K562 (cell line): ENCODE measurements around the gene FAF2. TPM values are rescaled to one million over a fixed set of nuclear protein-coding genes. Genes with fewer than 3 reads are reported as not detected.

Experiments used
- AFF4 ChIP-seq: sonication (generic); formaldehyde crosslinking; IDR thresholded peaks from 2 replicates; pipeline ENCODE4 v1.8.0; 2023; ENCODE audit warnings: mild to moderate bottlenecking, missing genetic modification reagents
- ATF4 ChIP-seq: fragments of 450-650 bp; formaldehyde crosslinking; IDR thresholded peaks from 2 replicates; pipeline ENCODE4 v1.4.0; 2022; ENCODE audit warnings: mild to moderate bottlenecking, moderate library complexity
- HMBOX1 ChIP-seq: sonication (generic); IDR thresholded peaks from 2 replicates; pipeline ENCODE4 v1.6.1; 2016
- ILK ChIP-seq: fragments of 450-650 bp; IDR thresholded peaks from 2 replicates; pipeline ENCODE4 v1.6.1; 2016; ENCODE audit warnings: missing genetic modification characterization, low read depth, mild to moderate bottlenecking, missing compliant biosample characterization, moderate library complexity, borderline replicate concordance
- KAT7 ChIP-seq: sonication (generic); formaldehyde crosslinking; IDR thresholded peaks from 2 replicates; pipeline ENCODE4 v1.8.0; 2022; ENCODE audit warnings: missing genetic modification reagents, mild to moderate bottlenecking, borderline replicate concordance
- KDM2B ChIP-seq: fragments of 250-450 bp; sonication (Bioruptor Pico); IDR thresholded peaks from 2 replicates; pipeline ENCODE4 v1.8.0; 2021; ENCODE audit warnings: mild to moderate bottlenecking, moderate library complexity
- MCM3 ChIP-seq: fragments of 450-650 bp; IDR thresholded peaks from 2 replicates; pipeline ENCODE4 v1.6.1; 2016
- NFE2 ChIP-seq: IDR thresholded peaks from 2 replicates; pipeline ENCODE4 v1.6.1; 2014; ENCODE audit warnings: antibody characterized with exemption, low read depth
- NR1H2 ChIP-seq: sonication (generic); formaldehyde crosslinking; IDR thresholded peaks from 2 replicates; pipeline ENCODE4 v1.4.0; 2020; ENCODE audit warnings: mild to moderate bottlenecking, missing genetic modification reagents
- POLR3A ChIP-seq: IDR thresholded peaks from 2 replicates; pipeline ENCODE4 v1.6.1; 2011; ENCODE audit warnings: borderline replicate concordance, mild to moderate bottlenecking, moderate library complexity; ENCODE audit not compliant: insufficient read length, insufficient read depth; ENCODE audit errors: extremely low read depth
- TBL1XR1 ChIP-seq, 2 experiments: IDR thresholded peaks; 2 replicates each; pipeline ENCODE4 v1.6.1; 2012; ENCODE audit warnings: improper control_type of control experiment in 2 of 2, low read length in 2 of 2, mild to moderate bottlenecking in 1 of 2
- TCFL5 ChIP-seq: fragments of 250-450 bp; sonication (Bioruptor Pico); conservative IDR thresholded peaks from 2 replicates; pipeline ENCODE4 v1.6.1; 2021; ENCODE audit warnings: mild to moderate bottlenecking, moderate library complexity, matching md5 sums
- TRIM28 ChIP-seq: fragments of 450-650 bp; IDR thresholded peaks from 2 replicates; pipeline ENCODE4 v1.6.1; 2017
- ZC3H11A ChIP-seq: IDR thresholded peaks from 2 replicates; pipeline ENCODE4 v1.6.1; 2012; ENCODE audit warnings: low read depth, low read length, improper control_type of control experiment
- ZNF12 ChIP-seq: sonication (generic); formaldehyde crosslinking; IDR thresholded peaks from 2 replicates; pipeline ENCODE4 v1.4.0; 2020; ENCODE audit warnings: mild to moderate bottlenecking, missing genetic modification reagents
- ZNF24 ChIP-seq: fragments of 450-650 bp; IDR thresholded peaks from 2 replicates; pipeline ENCODE4 v1.6.1; 2016
- ZNF609 ChIP-seq: sonication (generic); formaldehyde crosslinking; IDR thresholded peaks from 2 replicates; pipeline ENCODE4 v1.8.1; 2023; ENCODE audit warnings: missing genetic modification reagents, mild to moderate bottlenecking, borderline replicate concordance
- ZNF695 ChIP-seq: fragments of 450-650 bp; formaldehyde crosslinking; IDR thresholded peaks from 2 replicates; pipeline ENCODE4 v1.4.0; 2020; ENCODE audit warnings: mild to moderate bottlenecking, moderate library complexity
- ZSCAN29 ChIP-seq: fragments of 450-650 bp; IDR thresholded peaks from 2 replicates; pipeline ENCODE4 v1.6.1; 2017
- polyA plus RNA-seq, 8 experiments: library from polyadenylated mRNA; depleted of rRNA in 4 of 8; stranded (reverse) in 5 of 8; unstranded in 3 of 8; fragments of >200 nt; fragmentation: Nextera tagmentation in 2 of 8; fragmentation: Illumina TruSeq in 1 of 8; extraction: Ambion mirVana in 2 of 8; extraction: Trizol in 1 of 8; gene quantifications; 2 replicates each; pipeline versions ENCODE4 v1.2.1 to v1.2.3, GENCODE V29; 2011 to 2014; ENCODE audit warnings: inconsistent platforms in 1 of 8, missing spikeins in 1 of 8
- total RNA-seq, 7 experiments: library from RNA; depleted of rRNA in 6 of 7; stranded (reverse); fragments of >200 nt in 6 of 7; fragmentation: Illumina TruSeq in 2 of 7; extraction: Trizol in 2 of 7; gene quantifications; 2 replicates each; pipeline versions ENCODE4 v1.2.1 to v1.2.3, GENCODE V29; 2011 to 2021; ENCODE audit warnings: low replicate concordance in 1 of 7

The FAF2 gene
- total and polyA plus RNA-seq, 9 of the 15 experiments (the other 6 are each of a cell fraction or from before 2014, with no cell fraction given), result 25.0 to 44.6 (median 36.1) TPM

- TF ChIP-seq TBL1XR1 (IDR thresholded peaks at IDR 0.05; ENCODE audit: low read length in 2 of 2), result peak; percentile 50 to 97; a peak in 3 of 4 replicates
- peak; percentile 33; the same call in 1 of the 2 replicates for TF ChIP-seq ZNF609
- no peak for TF ChIP-seq POLR3A
- no peak for TF ChIP-seq KDM2B (CRISPR knock-in tag)
- TF ChIP-seq NR1H2 (CRISPR knock-in tag), result no peak
- TF ChIP-seq ATF4, result no peak
- TF ChIP-seq ZNF24, result no peak
- TF ChIP-seq TCFL5 (CRISPR knock-in tag), result no peak
- no peak for TF ChIP-seq ZSCAN29
- TF ChIP-seq TRIM28, result no peak
- no peak for TF ChIP-seq ZNF12
- TF ChIP-seq ZC3H11A, result no peak
- TF ChIP-seq NFE2, result peak; percentile 67
- TF ChIP-seq HMBOX1, result no peak
- no peak for TF ChIP-seq ILK (tag)
- no peak for TF ChIP-seq ZNF695
- no peak for TF ChIP-seq MCM3
- TF ChIP-seq KAT7 (CRISPR knock-in tag), result no peak
- TF ChIP-seq AFF4 (CRISPR knock-in tag), result 0 out of 2 replicates have a peak, but pooled peaks have one; percentile 23
Measured at GRCh38 chr5:176447978-176448608, at the start of gene FAF2 (continued).
